Measurements from ENCODE around the gene ABCA13.

ABCA13 gene

GRCh38 chr7:48452218-48452617, 281.0 kb downstream of the ABCA13 start:
- no peak for DNase-seq

GRCh38 chr7:48454750-48455192, 283.5 kb downstream of the ABCA13 start:
- no peak for DNase-seq

GRCh38 chr7:48455363-48455762, 284.1 kb downstream of the ABCA13 start:
- DNase-seq = no peak

GRCh38 chr7:48458701-48459524, 287.7 kb downstream of the ABCA13 start:
- no peak for DNase-seq

- DNase-seq = no peak
These were observed 295.5 kb downstream of the ABCA13 start for GRCh38 chr7:48466713-48467112.

- no peak for DNase-seq
These were observed 299.9 kb downstream of the ABCA13 start for GRCh38 chr7:48471196-48471595.

- no peak for DNase-seq
These were observed 301.4 kb downstream of the ABCA13 start for GRCh38 chr7:48472640-48473039.

- no peak for DNase-seq
These were observed 302.1 kb downstream of the ABCA13 start for GRCh38 chr7:48473205-48473865.

- peak; percentile 15 for DNase-seq
These were observed 310.0 kb downstream of the ABCA13 start for GRCh38 chr7:48481235-48481634.

GRCh38 chr7:48497521-48497920, 326.3 kb downstream of the ABCA13 start:
- DNase-seq = no peak

GRCh38 chr7:48502021-48502420, 330.8 kb downstream of the ABCA13 start:
- no peak for DNase-seq

- DNase-seq = no peak
These were observed 333.8 kb downstream of the ABCA13 start for GRCh38 chr7:48505051-48505450.

GRCh38 chr7:48505466-48505865, 334.2 kb downstream of the ABCA13 start:
- no peak for DNase-seq

GRCh38 chr7:48506569-48506968, 335.3 kb downstream of the ABCA13 start:
- DNase-seq = no peak

- no peak for DNase-seq
These were observed 339.8 kb downstream of the ABCA13 start for GRCh38 chr7:48511080-48511479.

- DNase-seq = no peak
These were observed 341.6 kb downstream of the ABCA13 start for GRCh38 chr7:48512892-48513291.

GRCh38 chr7:48515171-48515570, 343.9 kb downstream of the ABCA13 start:
- DNase-seq = no peak

GRCh38 chr7:48518092-48518491, 346.8 kb downstream of the ABCA13 start:
- DNase-seq = no peak

GRCh38 chr7:48522692-48523091, 351.4 kb downstream of the ABCA13 start:
- no peak for DNase-seq

- DNase-seq = no peak
These were observed 354.8 kb downstream of the ABCA13 start for GRCh38 chr7:48525736-48526732.

GRCh38 chr7:48528646-48529045, 357.4 kb downstream of the ABCA13 start:
- DNase-seq = no peak

- DNase-seq = peak; percentile 24
These were observed 366.3 kb downstream of the ABCA13 start for GRCh38 chr7:48537561-48537960.

GRCh38 chr7:48540746-48541145, 369.5 kb downstream of the ABCA13 start:
- no peak for DNase-seq
